ENCODE data around the gene TBC1D4.
"Not testable (repeated sequence)": the region's sequence is repeated elsewhere in the genome, so short reads cannot be mapped to it uniquely, and the experiment has no call there.

The TBC1D4 gene

GRCh38 chr13:75446874-75447273 is 35.1 kb downstream of the TBC1D4 start:
- DNase-seq (ENCODE audit: low spot score), result no peak

- DNase-seq (ENCODE audit: low spot score), result no peak
These were observed 36.1 kb downstream of the TBC1D4 start for GRCh38 chr13:75445717-75446499.

- no peak for DNase-seq (ENCODE audit: low spot score)
These were observed 38.0 kb downstream of the TBC1D4 start for GRCh38 chr13:75444016-75444415.

- DNase-seq (ENCODE audit: low spot score), result no peak
These were observed 38.5 kb downstream of the TBC1D4 start for GRCh38 chr13:75443356-75443958.

GRCh38 chr13:75442736-75443234 is 39.2 kb downstream of the TBC1D4 start:
- DNase-seq (ENCODE audit: low spot score), result no peak

GRCh38 chr13:75440100-75440499 is 41.9 kb downstream of the TBC1D4 start:
- DNase-seq (ENCODE audit: low spot score), result no peak

- no peak for DNase-seq (ENCODE audit: low spot score)
These were observed 44.2 kb downstream of the TBC1D4 start for GRCh38 chr13:75437582-75438318.

GRCh38 chr13:75434126-75434525 is 47.8 kb downstream of the TBC1D4 start:
- not testable (repeated sequence) for DNase-seq (ENCODE audit: low spot score)

GRCh38 chr13:75432811-75433244 is 49.1 kb downstream of the TBC1D4 start:
- no peak for DNase-seq (ENCODE audit: low spot score)

- DNase-seq (ENCODE audit: low spot score), result no peak
These were observed 49.9 kb downstream of the TBC1D4 start for GRCh38 chr13:75432045-75432444.

- DNase-seq (ENCODE audit: low spot score), result no peak
These were observed 51.3 kb downstream of the TBC1D4 start for GRCh38 chr13:75430436-75431209.

GRCh38 chr13:75426421-75426820 is 55.5 kb downstream of the TBC1D4 start:
- no peak for DNase-seq (ENCODE audit: low spot score)

- DNase-seq (ENCODE audit: low spot score), result no peak
These were observed 56.6 kb downstream of the TBC1D4 start for GRCh38 chr13:75425216-75426009.

- no peak for DNase-seq (ENCODE audit: low spot score)
These were observed 58.0 kb downstream of the TBC1D4 start for GRCh38 chr13:75423946-75424345.

GRCh38 chr13:75422028-75422427 is 59.9 kb downstream of the TBC1D4 start:
- DNase-seq (ENCODE audit: low spot score), result no peak

- DNase-seq (ENCODE audit: low spot score), result no peak
These were observed 60.8 kb downstream of the TBC1D4 start for GRCh38 chr13:75421133-75421532.

- DNase-seq (ENCODE audit: low spot score), result no peak
These were observed 62.3 kb downstream of the TBC1D4 start for GRCh38 chr13:75419656-75420055.

GRCh38 chr13:75418997-75419396 is 63.0 kb downstream of the TBC1D4 start:
- no peak for DNase-seq (ENCODE audit: low spot score)

GRCh38 chr13:75418186-75418843 is 63.7 kb downstream of the TBC1D4 start:
- DNase-seq (ENCODE audit: low spot score), result no peak

- no peak for DNase-seq (ENCODE audit: low spot score)
These were observed 64.3 kb downstream of the TBC1D4 start for GRCh38 chr13:75417656-75418055.

GRCh38 chr13:75417012-75417384 is 65.0 kb downstream of the TBC1D4 start:
- DNase-seq (ENCODE audit: low spot score), result no peak

All from CD4-positive, alpha-beta T cell treated with Interleukin-2 at 100 ng/mL for 4 hours (primary cell).